GM20431 (cell line): Measurements from ENCODE around the gene BNC2.

Experiments
- in situ Hi-C: fragments of 300-500 bp; cut with MseI, MboI; formaldehyde crosslinking; loops from one replicate; pipeline ENCODE4 v1.15.0; 2020; ENCODE audit warnings: low sequenced_read_pairs; ENCODE audit not compliant: unreplicated experiment

BNC2 gene

GRCh38 chr9:16773617-16774016, 96.9 kb downstream of the BNC2 start:
- in situ Hi-C loops, result no loop called here

- in situ Hi-C loops, result no loop called here
Measured at GRCh38 chr9:16773116-16773515, 97.4 kb downstream of the BNC2 start.

- in situ Hi-C loops, result no loop called here
Measured at GRCh38 chr9:16771356-16771755, 99.1 kb downstream of the BNC2 start.

- in situ Hi-C loops, result no loop called here
Measured at GRCh38 chr9:16769291-16769690, 101.2 kb downstream of the BNC2 start.

- in situ Hi-C loops, result no loop called here
Measured at GRCh38 chr9:16768816-16769215, 101.7 kb downstream of the BNC2 start.

GRCh38 chr9:16767366-16767765, 103.1 kb downstream of the BNC2 start:
- in situ Hi-C loops, result no loop called here

- in situ Hi-C loops, result no loop called here
Measured at GRCh38 chr9:16763946-16764345, 106.5 kb downstream of the BNC2 start.

- in situ Hi-C loops, result no loop called here
Measured at GRCh38 chr9:16755467-16756160, 114.9 kb downstream of the BNC2 start.

- in situ Hi-C loops, result no loop called here
Measured at GRCh38 chr9:16754662-16755061, 115.8 kb downstream of the BNC2 start.

GRCh38 chr9:16753256-16753655, 117.2 kb downstream of the BNC2 start:
- in situ Hi-C loops, result no loop called here

GRCh38 chr9:16752601-16753000, 117.9 kb downstream of the BNC2 start:
- in situ Hi-C loops, result no loop called here

- in situ Hi-C loops, result no loop called here
Measured at GRCh38 chr9:16750553-16750952, 119.9 kb downstream of the BNC2 start.

GRCh38 chr9:16745359-16745758, 125.1 kb downstream of the BNC2 start:
- in situ Hi-C loops, result no loop called here

GRCh38 chr9:16744394-16744793, 126.1 kb downstream of the BNC2 start:
- in situ Hi-C loops, result no loop called here

- in situ Hi-C loops, result no loop called here
Measured at GRCh38 chr9:16743375-16743774, 127.1 kb downstream of the BNC2 start.

GRCh38 chr9:16735001-16735400, 135.5 kb downstream of the BNC2 start:
- in situ Hi-C loops, result no loop called here

- in situ Hi-C loops, result no loop called here
Measured at GRCh38 chr9:16732546-16732945, 137.9 kb downstream of the BNC2 start.

- in situ Hi-C loops, result no loop called here
Measured at GRCh38 chr9:16730162-16730561, 140.3 kb downstream of the BNC2 start.

- in situ Hi-C loops, result no loop called here
Measured at GRCh38 chr9:16729651-16730050, 140.8 kb downstream of the BNC2 start.

GRCh38 chr9:16728137-16728508, 142.3 kb downstream of the BNC2 start:
- in situ Hi-C loops, result no loop called here

- in situ Hi-C loops, result no loop called here
Measured at GRCh38 chr9:16727452-16728136, 142.9 kb downstream of the BNC2 start.
